GM18951 (cell line): ENCODE data around the gene PLEKHH3.
"Not testable (repeated sequence)": the region's sequence is repeated elsewhere in the genome, so short reads cannot be mapped to it uniquely, and the experiment has no call there.

Experiments
- POLR2A ChIP-seq: IDR thresholded peaks from 4 replicates; pipeline ENCODE4 v1.6.1; 2011; ENCODE audit warnings: mild to moderate bottlenecking; ENCODE audit not compliant: insufficient read length, insufficient read depth; ENCODE audit errors: extremely low read depth
- in situ Hi-C: fragments of 300-500 bp; cut with MboI; formaldehyde crosslinking; loops from one replicate; pipeline ENCODE4 v1.12.0; 2022; ENCODE audit warnings: low sequenced_read_pairs, mixed read lengths, inconsistent platforms; ENCODE audit not compliant: unreplicated experiment

PLEKHH3 gene

GRCh38 chr17:42623732-42624596 lies 52.8 kb downstream of the PLEKHH3 start:
- no peak for TF ChIP-seq POLR2A
- in situ Hi-C loops = no loop called here

GRCh38 chr17:42623271-42623670 lies 53.5 kb downstream of the PLEKHH3 start:
- no peak for TF ChIP-seq POLR2A
- in situ Hi-C loops = no loop called here

GRCh38 chr17:42621987-42622386 lies 54.8 kb downstream of the PLEKHH3 start:
- in situ Hi-C loops = not testable (repeated sequence)

- peak; percentile 35 for TF ChIP-seq POLR2A
- in situ Hi-C loops = no loop called here
Observed at GRCh38 chr17:42618442-42619150, 58.2 kb downstream of the PLEKHH3 start.

- peak; percentile 52 for TF ChIP-seq POLR2A
- in situ Hi-C loops = no loop called here
Observed at GRCh38 chr17:42617956-42618431, 58.8 kb downstream of the PLEKHH3 start.
